Panc1 (cell line): ENCODE data around the gene PIK3R5. TPM values are rescaled to one million over a fixed set of nuclear protein-coding genes. Genes with fewer than 3 reads are reported as not detected.

ENCODE experiments used
- ATAC-seq: fragments of 200-7000 bp; cut with Tn5 transposase; 2 replicates; pipeline ENCODE4 v1.9.1; 2020; ENCODE audit warnings: mild to moderate bottlenecking, moderate library complexity
- BruUV-seq: library from RNA; stranded (reverse); fragments of 400-500 nt; replicated peaks from 2 replicates; lab custom pipeline; 2021; lab: Mats Ljungman, UMichigan
- CTCF ChIA-PET: fragments of 300-600 bp; sonication (Branson Sonifier 250); formaldehyde crosslinking; loops from one replicate; lab custom pipeline; 2022; ENCODE audit warnings: antibody characterized with exemption; lab: Charles Lee
- POLR2A ChIA-PET: fragments of 300-600 bp; sonication (Branson Sonifier 250); formaldehyde crosslinking; loops from one replicate; lab custom pipeline; 2022; ENCODE audit warnings: antibody characterized with exemption; lab: Charles Lee
- DNase-seq: peaks from one replicate; pipeline ENCODE4 v3.0.0-alpha.2; 2010; ENCODE audit warnings: low read depth, low spot score
- H3K27ac ChIP-seq: 2 replicates; pipeline ENCODE4 v1.5.1; 2011; ENCODE audit warnings: mild to moderate bottlenecking, low read length, inconsistent platforms
- H3K27me3 ChIP-seq: fragments of 200-500 bp; sonication (Bioruptor generic); 2 replicates; pipeline ENCODE4 v1.6.0; 2014; ENCODE audit warnings: low read length, inconsistent platforms; ENCODE audit not compliant: control insufficient read depth, insufficient read depth
- H3K36me3 ChIP-seq: fragments of 200-500 bp; sonication (Bioruptor generic); 2 replicates; pipeline ENCODE4 v1.5.1; 2014; ENCODE audit warnings: inconsistent platforms, mild to moderate bottlenecking, low read length, moderate library complexity; ENCODE audit not compliant: control insufficient read depth, insufficient read depth
- H3K4me1 ChIP-seq: 2 replicates; pipeline ENCODE4 v1.5.1; 2011; ENCODE audit warnings: inconsistent platforms, mild to moderate bottlenecking, low read length, moderate library complexity; ENCODE audit not compliant: control insufficient read depth, insufficient read depth
- H3K4me3 ChIP-seq, 2 experiments: 2 replicates each; pipeline ENCODE4 v1.5.1; 2011 to 2012; ENCODE audit warnings: low read depth in 2 of 2, low read length in 2 of 2, mild to moderate bottlenecking in 2 of 2, inconsistent platforms in 1 of 2, moderate library complexity in 1 of 2
- H3K9me3 ChIP-seq: fragments of 200-500 bp; sonication (Bioruptor generic); 2 replicates; pipeline ENCODE4 v1.5.1; 2014; ENCODE audit warnings: low read depth, mild to moderate bottlenecking, inconsistent platforms, low read length, moderate library complexity; ENCODE audit not compliant: control insufficient read depth, insufficient read depth
- CTCF ChIP-seq: fragments of 450-650 bp; IDR thresholded peaks from 2 replicates; pipeline ENCODE4 v1.5.1; 2017; ENCODE audit warnings: mild to moderate bottlenecking
- POLR2AphosphoS5 ChIP-seq: IDR thresholded peaks from 2 replicates; pipeline ENCODE4 v1.6.1; 2012; ENCODE audit warnings: mild to moderate bottlenecking, low read depth, low read length, moderate library complexity
- REST ChIP-seq, 2 experiments: IDR thresholded peaks; 2 replicates each; pipeline ENCODE4 v1.6.1; 2011 to 2012; ENCODE audit warnings: low read depth in 2 of 2, control low read depth in 1 of 2, low read length in 1 of 2, mild to moderate bottlenecking in 1 of 2, moderate library complexity in 1 of 2; ENCODE audit not compliant: insufficient read depth in 1 of 2
- SIN3A ChIP-seq: IDR thresholded peaks from 2 replicates; pipeline ENCODE4 v1.6.1; 2012; ENCODE audit warnings: low read depth, mild to moderate bottlenecking, low read length, moderate library complexity, borderline replicate concordance; ENCODE audit not compliant: insufficient read depth
- TCF7L2 ChIP-seq: IDR thresholded peaks from 2 replicates; pipeline ENCODE4 v1.6.1; 2011; ENCODE audit warnings: mild to moderate bottlenecking, low read depth, low read length, inconsistent platforms
- in situ Hi-C: cut with HindIII; loops from 2 replicates; pipeline ENCODE4 v1.10.0; 2016; ENCODE audit warnings: low sequenced_read_pairs, low pct_unique_long_range_greater_than_20kb
- intact Hi-C: fragments of 100-400 bp; cut with micrococcal nuclease; formaldehyde crosslinking; loops from one replicate; pipeline ENCODE4 v1.10.0; 2022; ENCODE audit not compliant: unreplicated experiment
- total RNA-seq: library from RNA; stranded (reverse); gene quantifications from one replicate; pipeline ENCODE4 v1.2.1, GENCODE V29; 2021; ENCODE audit not compliant: unreplicated experiment

PIK3R5 gene
- total RNA-seq, 1 experiment from 2014 or later = 0.15 TPM

- intact Hi-C loops (no loop called here), in situ Hi-C loops (no loop called here)
- H3K4me3 ChIP-seq = no peak overlapping the region
- H3K4me1 ChIP-seq = no peaks in the 10 kb centered on the region
- H3K36me3 ChIP-seq = no peaks in the 10 kb centered on the region
- H3K27me3 ChIP-seq = no peaks in the 10 kb centered on the region; the same call in 1 of the 2 replicates
- POLR2A ChIA-PET = no interaction called here
- no peak for DNase-seq
- no peak overlapping the region for H3K27ac ChIP-seq
- H3K9me3 ChIP-seq = no peaks in the 10 kb centered on the region
- no TSS peak for BruUV-seq
- ATAC-seq = no peak
- TF ChIP-seq POLR2AphosphoS5 (no peak), TCF7L2 (no peak), SIN3A (no peak), REST (IDR thresholded peaks at IDR 0.05; ENCODE audit: insufficient read depth in 1 of 2, low read depth in 2 of 2, low read length in 1 of 2) (no peak), CTCF (no peak)
- CTCF ChIA-PET = no interaction called here
Observed at GRCh38 chr17:8871081-8871581, 94.4 kb downstream of the PIK3R5 start.

DNA sequence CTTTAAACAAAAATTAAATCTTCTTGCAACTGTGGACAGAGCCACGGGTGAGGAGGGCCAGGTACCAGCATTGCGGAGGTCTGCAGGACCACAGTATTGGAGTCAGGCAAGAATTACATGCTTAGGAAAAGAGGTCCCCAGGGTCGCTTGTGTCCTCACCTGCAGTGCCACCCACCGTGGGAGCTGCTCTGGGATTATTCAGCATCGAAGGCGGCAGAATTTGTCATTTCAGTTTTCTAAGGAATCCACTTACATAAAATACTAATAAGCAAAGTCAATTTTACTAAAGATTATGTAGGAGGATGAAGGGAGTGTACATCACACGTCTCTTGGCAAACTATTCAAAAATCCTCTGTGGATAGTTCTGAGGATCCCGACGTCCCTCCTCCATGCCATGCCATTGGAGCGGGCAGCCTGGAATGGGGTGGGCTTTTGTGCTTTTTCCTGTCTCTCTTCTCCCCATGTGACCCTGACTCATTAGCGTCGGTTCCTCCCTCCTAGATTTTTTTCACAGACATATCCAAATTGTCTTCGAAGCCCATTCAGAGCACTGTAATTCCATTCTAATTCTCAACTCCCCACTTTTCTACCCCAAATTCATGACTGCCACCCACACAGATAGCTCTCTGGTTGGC lies 95.0 kb downstream of the PIK3R5 start:
- intact Hi-C loops = no loop called here
- no peaks in the 10 kb centered on the region for H3K9me3 ChIP-seq
- no peaks in the 10 kb centered on the region; the same call in 1 of the 2 replicates for H3K27me3 ChIP-seq
- ChIA-PET POLR2A (no interaction called here), CTCF (interaction anchor here (1.0 kb wide), 1 partner anchor 18 kb away, joined by 3 read pairs; no protein-coding TSS in a partner anchor)
- BruUV-seq = no TSS peak
- H3K36me3 ChIP-seq = no peaks in the 10 kb centered on the region
- DNase-seq = no peak
- no peaks in the 10 kb centered on the region for H3K4me1 ChIP-seq
- ATAC-seq = no peak
- in situ Hi-C loops = no loop called here
- no peak overlapping the region for H3K4me3 ChIP-seq
- TF ChIP-seq SIN3A (no peak), TCF7L2 (no peak), CTCF (no peak), POLR2AphosphoS5 (no peak), REST (IDR thresholded peaks at IDR 0.05; ENCODE audit: insufficient read depth in 1 of 2, low read depth in 2 of 2, low read length in 1 of 2) (no peak)
- H3K27ac ChIP-seq = no peak overlapping the region
